AG10803 (cell line): ENCODE data around the gene PSMD13.

Source experiments
- DNase-seq: peaks from one replicate; pipeline ENCODE4 v3.0.0; 2010; ENCODE audit warnings: low read depth
- H3K4me3 ChIP-seq: 2 replicates; pipeline ENCODE4 v1.5.1; 2011; ENCODE audit warnings: mild to moderate bottlenecking, low read length, control low read depth
- TF ChIP-seq, protein P1 (sequence below): conservative IDR thresholded peaks from 2 replicates; pipeline ENCODE4 v1.5.1; 2011; ENCODE audit warnings: mild to moderate bottlenecking, low read length, control low read depth, inconsistent platforms

PSMD13 gene

DNA sequence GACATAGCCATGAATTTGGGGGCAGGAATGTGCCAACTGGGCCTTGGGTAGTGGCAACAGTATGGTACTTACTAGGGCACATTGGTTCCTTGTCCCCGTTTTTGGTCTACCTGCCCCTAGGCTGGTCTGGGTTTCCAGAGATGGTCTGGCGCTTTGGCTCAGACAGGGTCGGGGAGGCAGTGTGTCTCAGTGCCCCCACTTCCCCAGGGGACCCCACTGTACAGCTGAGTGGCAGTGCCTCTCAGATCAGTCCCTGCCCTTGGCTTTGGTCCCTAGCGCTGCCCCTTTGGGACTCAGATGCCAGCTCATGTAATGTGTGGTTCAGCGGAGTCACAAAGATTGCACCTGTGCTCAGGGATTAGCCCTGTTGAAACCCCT lies 26.0 kb upstream of the PSMD13 start:
- TF ChIP-seq, protein P1, sequence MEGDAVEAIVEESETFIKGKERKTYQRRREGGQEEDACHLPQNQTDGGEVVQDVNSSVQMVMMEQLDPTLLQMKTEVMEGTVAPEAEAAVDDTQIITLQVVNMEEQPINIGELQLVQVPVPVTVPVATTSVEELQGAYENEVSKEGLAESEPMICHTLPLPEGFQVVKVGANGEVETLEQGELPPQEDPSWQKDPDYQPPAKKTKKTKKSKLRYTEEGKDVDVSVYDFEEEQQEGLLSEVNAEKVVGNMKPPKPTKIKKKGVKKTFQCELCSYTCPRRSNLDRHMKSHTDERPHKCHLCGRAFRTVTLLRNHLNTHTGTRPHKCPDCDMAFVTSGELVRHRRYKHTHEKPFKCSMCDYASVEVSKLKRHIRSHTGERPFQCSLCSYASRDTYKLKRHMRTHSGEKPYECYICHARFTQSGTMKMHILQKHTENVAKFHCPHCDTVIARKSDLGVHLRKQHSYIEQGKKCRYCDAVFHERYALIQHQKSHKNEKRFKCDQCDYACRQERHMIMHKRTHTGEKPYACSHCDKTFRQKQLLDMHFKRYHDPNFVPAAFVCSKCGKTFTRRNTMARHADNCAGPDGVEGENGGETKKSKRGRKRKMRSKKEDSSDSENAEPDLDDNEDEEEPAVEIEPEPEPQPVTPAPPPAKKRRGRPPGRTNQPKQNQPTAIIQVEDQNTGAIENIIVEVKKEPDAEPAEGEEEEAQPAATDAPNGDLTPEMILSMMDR: no peak
- H3K4me3 ChIP-seq: peak overlapping the region; percentile 99
- no peak for DNase-seq

DNA sequence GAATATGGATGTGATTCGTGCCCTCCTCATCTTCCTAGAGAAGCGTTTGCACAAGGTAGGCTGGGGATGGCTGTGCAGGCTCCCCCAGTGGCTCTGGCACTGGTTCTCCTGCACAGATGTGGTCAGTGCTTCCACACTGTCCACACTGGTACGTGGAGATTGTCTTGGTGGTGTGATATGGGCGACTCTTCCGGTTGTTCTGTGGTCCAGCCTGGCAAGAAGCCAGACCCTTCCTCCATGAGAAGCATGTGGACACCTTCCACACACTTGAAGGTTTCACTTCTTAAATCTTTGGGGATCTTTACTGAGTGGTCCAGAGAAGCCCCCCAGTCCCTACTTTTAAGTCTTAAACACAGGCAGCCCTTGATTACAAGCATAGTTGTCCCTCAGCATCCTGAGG lies 25.5 kb upstream of the PSMD13 start:
- no peak for DNase-seq
- TF ChIP-seq, protein P1: no peak
- peak overlapping the region; percentile 99 for H3K4me3 ChIP-seq

DNA sequence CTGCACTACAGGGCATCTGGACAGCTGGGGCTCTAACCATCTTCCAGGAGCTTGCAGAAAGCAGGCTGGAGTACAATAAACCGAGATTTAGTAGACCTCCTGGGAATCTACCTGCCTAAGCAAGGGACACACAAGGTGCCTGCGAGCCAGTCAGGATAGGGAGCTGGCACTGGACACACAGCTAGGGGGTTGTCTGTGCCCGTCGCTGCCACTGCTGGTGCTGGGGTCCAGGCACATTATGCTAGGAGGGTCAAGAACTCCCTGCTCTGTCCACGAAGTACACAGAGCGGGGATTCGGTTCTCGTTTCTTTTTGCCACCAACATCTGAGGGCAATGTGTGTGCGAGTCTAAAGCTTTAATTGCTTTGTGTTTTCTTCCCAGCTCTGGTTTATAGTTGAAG lies 25.0 kb upstream of the PSMD13 start:
- TF ChIP-seq, protein P1: no peak
- H3K4me3 ChIP-seq: no peak overlapping the region
- DNase-seq: no peak

DNA sequence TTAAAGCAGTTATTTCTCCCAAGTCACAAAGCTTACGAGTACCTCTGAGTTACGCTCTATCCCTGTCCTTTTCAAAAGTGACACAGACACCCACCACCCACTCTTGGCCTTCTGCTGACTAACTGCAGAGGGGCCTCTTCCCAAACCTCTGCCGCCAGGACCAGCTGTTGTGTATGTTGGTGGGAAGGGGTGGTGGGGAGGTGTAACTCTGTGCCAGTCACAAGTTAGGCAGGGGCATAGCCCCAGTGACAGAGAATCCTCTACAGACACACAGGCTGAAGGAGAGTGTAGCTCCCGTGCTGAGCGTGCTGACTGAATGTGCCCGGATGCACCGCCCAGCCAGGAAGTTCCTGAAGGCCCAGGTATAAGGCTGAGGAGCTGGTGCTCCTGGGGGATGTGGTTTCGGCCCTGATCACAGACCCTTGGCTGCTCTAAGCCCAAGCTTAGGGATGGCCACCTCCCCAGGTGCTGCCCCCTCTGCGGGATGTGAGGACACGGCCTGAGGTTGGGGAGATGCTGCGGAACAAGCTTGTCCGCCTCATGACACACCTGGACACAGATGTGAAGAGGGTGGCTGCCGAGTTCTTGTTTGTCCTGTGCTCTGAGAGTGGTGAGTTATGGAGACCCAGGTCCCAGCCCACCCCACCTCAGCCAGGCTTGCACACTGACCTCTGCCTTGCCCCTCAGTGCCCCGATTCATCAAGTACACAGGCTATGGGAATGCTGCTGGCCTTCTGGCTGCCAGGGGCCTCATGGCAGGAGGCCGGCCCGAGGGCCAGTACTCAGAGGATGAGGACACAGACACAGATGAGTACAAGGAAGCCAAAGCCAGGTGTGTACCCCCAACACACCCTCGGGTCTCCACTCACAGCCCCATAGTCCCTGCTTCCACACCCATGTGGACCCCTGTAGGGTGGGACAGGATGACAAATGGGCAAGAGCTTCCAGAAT lies 24.4 kb upstream of the PSMD13 start:
- no peak for DNase-seq
- TF ChIP-seq, protein P1: no peak
- no peak overlapping the region for H3K4me3 ChIP-seq

DNA sequence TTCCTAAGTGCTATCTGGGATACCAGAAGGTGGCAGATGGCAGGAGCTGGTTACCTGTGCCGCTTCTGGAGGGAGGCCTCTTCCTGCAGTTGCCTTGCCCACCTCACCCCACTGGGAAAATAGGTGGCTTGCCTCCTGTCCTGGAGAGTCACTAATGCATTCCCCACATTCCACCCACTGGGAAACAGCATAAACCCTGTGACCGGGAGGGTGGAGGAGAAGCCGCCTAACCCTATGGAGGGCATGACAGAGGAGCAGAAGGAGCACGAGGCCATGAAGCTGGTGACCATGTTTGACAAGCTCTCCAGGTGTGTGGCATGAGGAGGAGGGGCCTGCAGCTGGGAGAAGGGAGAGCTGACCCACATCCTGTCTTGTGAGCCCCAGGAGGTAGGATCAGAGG lies 23.7 kb upstream of the PSMD13 start:
- TF ChIP-seq, protein P1: no peak
- DNase-seq: no peak
- no peak overlapping the region for H3K4me3 ChIP-seq

DNA sequence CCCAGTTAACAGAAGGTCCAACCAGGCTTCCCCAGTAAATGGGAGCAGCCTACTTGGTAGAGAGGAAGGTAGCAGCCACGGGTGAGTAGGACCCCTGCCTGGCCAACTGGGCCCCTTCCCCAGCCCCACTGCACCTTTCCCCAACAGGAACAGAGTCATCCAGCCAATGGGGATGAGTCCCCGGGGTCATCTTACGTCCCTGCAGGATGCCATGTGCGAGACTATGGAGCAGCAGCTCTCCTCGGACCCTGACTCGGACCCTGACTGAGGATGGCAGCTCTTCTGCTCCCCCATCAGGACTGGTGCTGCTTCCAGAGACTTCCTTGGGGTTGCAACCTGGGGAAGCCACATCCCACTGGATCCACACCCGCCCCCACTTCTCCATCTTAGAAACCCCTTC lies 22.7 kb upstream of the PSMD13 start:
- TF ChIP-seq, protein P1: no peak
- DNase-seq: no peak
- no peak overlapping the region for H3K4me3 ChIP-seq

DNA sequence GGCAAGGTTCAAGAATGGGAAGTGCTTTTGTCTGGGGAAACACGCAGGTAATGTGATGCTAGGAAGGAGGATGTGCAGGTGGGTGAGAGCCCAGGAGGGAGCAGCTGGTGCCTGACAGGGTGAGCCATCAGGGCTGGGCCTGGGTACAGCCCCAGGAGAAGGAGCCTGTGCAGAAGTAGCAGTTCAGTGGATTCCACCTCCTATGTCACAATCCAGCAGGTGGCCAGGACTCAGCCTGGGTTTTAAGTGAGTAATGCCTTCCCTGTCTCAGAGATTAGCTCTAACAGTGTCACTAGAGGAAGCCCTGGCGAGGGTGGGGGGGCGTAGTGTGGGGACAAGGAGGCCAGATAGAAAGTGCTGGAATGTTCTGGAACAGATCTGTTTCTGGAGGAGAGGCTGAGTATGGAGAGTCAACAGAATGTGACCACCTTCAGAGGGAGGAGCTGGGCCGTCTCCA lies 21.2 kb upstream of the PSMD13 start:
- no peak for DNase-seq
- TF ChIP-seq, protein P1: no peak
- H3K4me3 ChIP-seq: no peak overlapping the region
